Activated CD8-positive, alpha-beta T cell treated with anti-CD3 and anti-CD28 coated beads, Interleukin-2, amount 10 ng/mL, durations not matched to agents 7 days and 5 days (primary cell): Measurements from ENCODE around the gene CTXND1. TPM values are rescaled to one million over a fixed set of nuclear protein-coding genes. Genes with fewer than 3 reads are reported as not detected.

ENCODE experiments used
- ATAC-seq: fragments of 150-1000 bp; cut with Tn5 transposase; one replicate; pipeline ENCODE4 v1.10.0; 2021; ENCODE audit warnings: moderate library complexity
- CTCF ChIA-PET: fragments of 350-600 bp; sonication (Branson Sonifier 250); formaldehyde crosslinking; loops from one replicate; lab custom pipeline; 2021; ENCODE audit warnings: antibody characterized with exemption; lab: Charles Lee
- POLR2A ChIA-PET: fragments of 350-600 bp; sonication (Branson Sonifier 250); formaldehyde crosslinking; loops from one replicate; lab custom pipeline; 2021; ENCODE audit warnings: antibody characterized with exemption; lab: Charles Lee
- DNase-seq: peaks from one replicate; pipeline ENCODE4 v3.0.0-alpha.2; 2020
- H3K27ac Mint-ChIP-seq: one replicate; pipeline ENCODE4 v1.8.0; 2021; ENCODE audit warnings: mild to moderate bottlenecking, mixed read lengths
- H3K27me3 Mint-ChIP-seq: one replicate; pipeline ENCODE4 v1.8.0; 2021; ENCODE audit warnings: low read depth, mixed read lengths
- H3K36me3 Mint-ChIP-seq: one replicate; pipeline ENCODE4 v1.8.0; 2021; ENCODE audit warnings: low read depth, mixed read lengths
- H3K4me1 Mint-ChIP-seq: one replicate; pipeline ENCODE4 v1.8.0; 2021; ENCODE audit warnings: low read depth, mixed read lengths
- H3K4me3 Mint-ChIP-seq: one replicate; pipeline ENCODE4 v1.8.0; 2021; ENCODE audit warnings: mild to moderate bottlenecking, mixed read lengths
- H3K9me3 Mint-ChIP-seq: one replicate; pipeline ENCODE4 v1.8.0; 2022; ENCODE audit warnings: mixed read lengths; ENCODE audit not compliant: insufficient read depth
- total RNA-seq, 2 experiments: library from RNA; stranded (reverse); gene quantifications; one replicate each; pipeline ENCODE4 v1.2.3, GENCODE V29; 2021

Gene CTXND1
- total RNA-seq, 2 experiments from 2014 or later = not detected

DNA sequence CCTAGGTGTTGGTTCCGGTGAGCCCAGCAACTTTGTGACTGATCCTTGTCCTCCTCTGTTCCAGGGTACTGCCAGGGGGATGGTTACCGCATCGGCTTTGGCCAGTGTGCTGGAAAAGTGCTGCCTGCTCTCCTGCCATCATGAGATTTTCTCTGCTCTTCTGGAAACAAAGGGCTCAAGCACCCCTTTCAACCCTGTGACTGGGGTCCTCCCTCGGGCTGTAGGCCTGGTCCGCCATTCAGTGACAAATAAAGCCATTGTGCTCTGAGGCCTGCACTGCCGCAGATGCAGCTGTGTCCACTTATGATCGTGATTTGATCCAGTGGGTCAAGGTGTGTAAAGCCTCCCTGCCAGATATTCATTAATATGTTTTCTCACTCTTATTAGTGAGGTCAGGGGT lies 65.9 kb downstream of the CTXND1 start:
- Mint-ChIP-seq H3K4me1 (no peaks in the 10 kb centered on the region), H3K27ac (no peak overlapping the region), H3K27me3 (no peaks in the 10 kb centered on the region), H3K36me3 (peaks cover 41% of the 10 kb centered on the region), H3K9me3 (no peaks in the 10 kb centered on the region), H3K4me3 (no peak overlapping the region)
- ChIA-PET CTCF (interaction anchor here (1.5 kb wide), 1 partner anchor 10 kb away, joined by 3 read pairs; no protein-coding TSS in a partner anchor), POLR2A (no interaction called here)
- no peak for ATAC-seq
- DNase-seq = no peak

DNA sequence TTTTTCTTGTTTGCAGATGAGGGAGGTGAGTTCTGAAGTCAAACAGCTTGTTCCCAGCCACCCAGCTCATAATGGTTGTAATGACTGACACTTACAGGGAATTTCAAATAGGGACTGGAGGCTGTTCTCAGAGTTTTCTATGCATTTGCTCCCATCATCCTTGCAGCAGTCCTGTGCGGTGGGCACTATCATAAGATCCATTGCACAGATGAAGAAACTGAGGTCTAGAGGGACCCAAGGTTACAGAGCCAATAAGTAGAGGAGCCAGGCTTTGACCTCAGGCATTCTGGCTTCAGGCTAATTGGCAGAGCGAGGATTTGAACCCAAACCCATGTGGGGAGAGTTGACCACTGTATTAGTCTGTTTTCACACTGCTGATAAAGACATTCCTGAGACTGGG lies 66.9 kb downstream of the CTXND1 start:
- H3K4me1 Mint-ChIP-seq = no peaks in the 10 kb centered on the region
- no peaks in the 10 kb centered on the region for H3K27me3 Mint-ChIP-seq
- no peak overlapping the region for H3K27ac Mint-ChIP-seq
- ChIA-PET CTCF (no interaction called here), POLR2A (no interaction called here)
- no peak overlapping the region for H3K4me3 Mint-ChIP-seq
- no peaks in the 10 kb centered on the region for H3K9me3 Mint-ChIP-seq
- ATAC-seq (no peak), DNase-seq (no peak)
- H3K36me3 Mint-ChIP-seq = peaks cover 41% of the 10 kb centered on the region

DNA sequence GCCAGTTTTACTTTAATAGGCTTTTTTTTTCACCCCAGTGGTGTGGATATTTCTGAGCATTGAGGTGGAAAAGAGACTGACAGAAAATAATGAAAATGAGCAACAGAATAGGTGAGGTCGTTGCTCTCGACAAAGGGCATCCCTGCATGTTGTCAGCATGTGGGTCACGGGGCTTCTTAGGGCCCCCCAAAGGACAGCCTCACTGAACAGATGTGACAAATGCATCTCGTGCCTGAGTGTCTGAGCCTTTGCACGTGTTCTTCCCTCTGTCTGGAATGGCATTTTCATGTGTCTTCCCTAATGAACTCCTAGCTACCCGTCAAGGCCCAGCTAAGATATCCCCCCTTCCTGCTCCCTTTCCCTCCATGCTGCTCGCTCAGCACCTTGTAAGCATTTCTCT lies 67.5 kb downstream of the CTXND1 start:
- CTCF ChIA-PET = interaction anchor here (1.4 kb wide), 2 partner anchors 11 to 335 kb away, joined by 3 to 6 read pairs; no protein-coding TSS in a partner anchor
- Mint-ChIP-seq H3K4me3 (no peak overlapping the region), H3K4me1 (no peaks in the 10 kb centered on the region), H3K27me3 (no peaks in the 10 kb centered on the region), H3K9me3 (no peaks in the 10 kb centered on the region), H3K27ac (no peak overlapping the region), H3K36me3 (peaks cover 41% of the 10 kb centered on the region)
- ATAC-seq (no peak), DNase-seq (no peak)
- POLR2A ChIA-PET = no interaction called here

DNA sequence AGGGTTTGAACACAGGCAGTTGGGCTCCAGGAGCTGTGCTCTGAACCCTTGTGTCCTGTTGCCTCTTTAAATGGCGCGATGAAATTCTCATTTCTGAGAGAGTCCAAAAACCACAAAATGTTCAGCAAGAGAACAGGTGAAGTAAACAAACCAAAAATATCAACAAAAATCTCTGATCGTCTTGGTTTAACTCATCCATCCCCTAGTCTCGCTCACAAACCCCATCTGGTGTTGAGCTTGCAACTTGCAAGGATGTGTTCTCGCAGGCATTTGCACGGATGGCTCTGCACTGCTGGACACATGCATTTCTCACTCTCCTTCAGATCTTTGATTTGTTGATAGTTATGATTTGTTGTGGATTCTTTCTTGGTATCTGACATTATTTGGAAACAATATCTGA lies 68.1 kb downstream of the CTXND1 start:
- Mint-ChIP-seq H3K4me1 (no peaks in the 10 kb centered on the region), H3K36me3 (peaks cover 41% of the 10 kb centered on the region), H3K27me3 (no peaks in the 10 kb centered on the region), H3K27ac (no peak overlapping the region), H3K4me3 (no peak overlapping the region), H3K9me3 (no peaks in the 10 kb centered on the region)
- ChIA-PET POLR2A (no interaction called here), CTCF (interaction anchor here (1.4 kb wide), 2 partner anchors 10 to 334 kb away, joined by 3 to 6 read pairs; no protein-coding TSS in a partner anchor)
- no peak for ATAC-seq
- no peak for DNase-seq

DNA sequence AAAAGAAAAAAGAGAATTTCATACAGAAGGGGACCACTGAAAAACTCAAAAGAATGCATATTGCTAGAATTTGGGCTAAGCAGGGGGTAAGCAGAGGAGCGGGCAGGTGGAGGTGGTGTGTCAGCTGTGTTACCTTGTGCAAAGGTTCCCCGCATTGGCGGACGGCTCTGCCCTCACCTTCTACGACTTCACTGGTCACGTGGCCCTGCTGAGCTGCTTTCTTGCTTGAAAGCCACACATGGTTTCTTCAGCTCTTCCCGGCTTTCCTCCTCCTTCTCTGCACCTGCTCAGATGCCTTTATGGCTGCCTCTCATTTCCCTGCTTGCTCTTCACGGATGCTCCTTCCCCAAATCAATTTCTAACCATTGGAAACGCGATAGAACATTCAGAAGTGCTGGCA lies 68.7 kb downstream of the CTXND1 start:
- ATAC-seq (no peak), DNase-seq (no peak)
- ChIA-PET POLR2A (no interaction called here), CTCF (interaction anchor here (1.4 kb wide), 2 partner anchors 10 to 334 kb away, joined by 3 to 6 read pairs; no protein-coding TSS in a partner anchor)
- Mint-ChIP-seq H3K4me1 (no peaks in the 10 kb centered on the region), H3K4me3 (no peak overlapping the region), H3K27ac (no peak overlapping the region), H3K27me3 (no peaks in the 10 kb centered on the region), H3K9me3 (no peaks in the 10 kb centered on the region), H3K36me3 (peaks cover 36% of the 10 kb centered on the region)

DNA sequence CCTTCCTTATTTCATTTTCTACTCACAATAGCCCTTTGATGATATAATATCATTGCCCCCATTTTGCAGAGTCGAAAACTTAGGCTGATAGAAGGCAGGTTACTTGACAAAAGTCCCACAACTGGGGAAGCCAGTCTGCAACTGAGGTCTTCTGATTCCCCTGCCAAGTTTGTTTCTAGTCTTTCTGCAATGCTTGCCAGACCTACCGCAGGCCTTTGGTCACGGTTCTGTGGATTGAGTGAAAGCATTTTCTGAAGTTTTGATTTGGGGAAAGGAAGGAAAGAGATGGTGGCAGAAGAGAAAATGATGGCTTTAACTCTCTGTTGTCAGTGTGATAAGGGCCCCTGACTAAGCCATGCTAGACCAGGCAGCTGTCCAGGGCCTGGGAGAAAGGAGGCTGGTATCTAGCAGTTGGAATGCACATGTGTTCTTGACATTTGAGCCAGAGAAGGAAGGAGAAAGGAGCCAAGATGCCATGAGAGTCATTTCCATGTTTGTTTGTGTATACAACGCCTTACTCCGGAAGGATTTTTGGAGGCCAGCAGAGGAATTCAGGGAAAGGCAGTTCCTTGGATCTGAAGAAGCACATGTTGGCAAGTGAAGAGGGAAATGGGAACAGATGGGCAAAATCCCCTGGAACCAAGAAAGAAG lies 69.3 kb downstream of the CTXND1 start:
- ATAC-seq = no peak

DNA sequence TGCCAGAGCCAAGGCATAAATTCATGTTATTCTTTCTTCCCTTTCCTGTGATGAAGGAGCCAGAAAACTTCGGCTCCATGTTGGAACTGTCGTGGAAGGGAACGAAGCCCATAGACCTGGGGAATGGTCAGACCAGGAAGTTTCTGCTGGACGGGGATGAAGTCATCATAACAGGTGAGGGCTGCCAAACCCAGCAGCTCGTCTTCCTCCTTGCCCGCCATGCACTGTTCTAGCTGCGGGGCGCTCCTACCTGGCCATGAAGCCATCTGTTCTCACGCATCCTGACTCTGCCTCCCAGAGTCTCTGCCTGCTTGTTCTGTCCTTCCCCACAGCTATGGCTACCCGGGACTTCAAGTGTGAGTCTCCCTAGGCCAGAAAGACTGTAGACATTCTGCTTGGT lies 71.0 kb downstream of the CTXND1 start:
- H3K27me3 Mint-ChIP-seq = no peaks in the 10 kb centered on the region
- ChIA-PET CTCF (interaction anchor here (1.0 kb wide), 1 partner anchor 331 kb away, joined by 3 read pairs; no protein-coding TSS in a partner anchor), POLR2A (no interaction called here)
- no peaks in the 10 kb centered on the region for H3K4me1 Mint-ChIP-seq
- peaks cover 28% of the 10 kb centered on the region for H3K36me3 Mint-ChIP-seq
- DNase-seq (no peak), ATAC-seq (no peak)
- no peaks in the 10 kb centered on the region for H3K9me3 Mint-ChIP-seq
- H3K27ac Mint-ChIP-seq = no peak overlapping the region
- no peak overlapping the region for H3K4me3 Mint-ChIP-seq

More for the DNA sequence above, 69.3 kb downstream of the CTXND1 start:
- no peak overlapping the region for H3K4me3 Mint-ChIP-seq
- no peak overlapping the region for H3K27ac Mint-ChIP-seq
- ChIA-PET CTCF (no interaction called here), POLR2A (no interaction called here)
- no peaks in the 10 kb centered on the region for H3K9me3 Mint-ChIP-seq
- no peaks in the 10 kb centered on the region for H3K27me3 Mint-ChIP-seq
- no peaks in the 10 kb centered on the region for H3K4me1 Mint-ChIP-seq
- peaks cover 36% of the 10 kb centered on the region for H3K36me3 Mint-ChIP-seq
- DNase-seq = no peak

DNA sequence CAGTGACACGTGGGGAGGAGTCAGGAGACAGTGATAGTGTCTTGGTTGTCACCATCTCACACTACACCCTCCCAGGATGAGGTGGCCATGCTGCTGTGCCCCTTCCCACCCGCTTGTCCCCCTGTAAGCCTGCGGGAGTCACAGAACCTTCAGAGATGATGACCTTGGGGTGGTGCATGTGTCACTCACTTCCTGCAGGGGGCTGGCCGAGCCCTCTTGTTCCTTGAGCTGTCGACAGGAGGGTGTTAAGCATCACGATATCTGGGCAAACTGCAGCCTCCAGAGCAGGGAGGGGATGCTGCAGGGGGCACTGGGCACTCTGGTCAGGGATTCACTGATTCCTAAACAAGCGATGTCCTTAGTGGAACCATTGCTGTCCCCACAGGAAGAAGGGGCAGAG lies 71.5 kb downstream of the CTXND1 start:
- ChIA-PET POLR2A (no interaction called here), CTCF (no interaction called here)
- no peaks in the 10 kb centered on the region for H3K27me3 Mint-ChIP-seq
- H3K9me3 Mint-ChIP-seq = no peaks in the 10 kb centered on the region
- DNase-seq (no peak), ATAC-seq (no peak)
- no peak overlapping the region for H3K27ac Mint-ChIP-seq
- no peaks in the 10 kb centered on the region for H3K4me1 Mint-ChIP-seq
- H3K36me3 Mint-ChIP-seq = peaks cover 26% of the 10 kb centered on the region
- no peak overlapping the region for H3K4me3 Mint-ChIP-seq

DNA sequence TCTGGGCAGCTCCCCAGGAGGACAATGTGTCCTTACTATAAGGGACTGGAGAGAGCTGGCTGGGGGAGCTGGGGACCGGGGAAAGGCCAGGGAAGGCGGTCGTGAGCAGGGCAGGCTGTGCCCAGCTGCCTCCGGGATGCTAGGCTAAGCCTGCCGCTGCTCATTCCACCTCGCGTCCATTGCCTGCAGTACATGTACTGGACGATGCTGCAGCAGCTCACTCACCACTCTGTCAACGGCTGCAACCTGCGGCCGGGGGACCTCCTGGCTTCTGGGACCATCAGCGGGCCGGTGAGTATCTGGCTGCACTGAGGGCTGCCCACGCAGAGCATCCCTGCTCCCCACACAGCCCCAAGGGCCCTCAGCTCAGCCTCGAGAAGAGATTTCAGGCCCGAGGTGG lies 72.1 kb downstream of the CTXND1 start:
- H3K4me3 Mint-ChIP-seq = no peak overlapping the region
- H3K27me3 Mint-ChIP-seq = no peaks in the 10 kb centered on the region
- H3K36me3 Mint-ChIP-seq = peaks cover 22% of the 10 kb centered on the region
- H3K27ac Mint-ChIP-seq = no peak overlapping the region
- ChIA-PET CTCF (interaction anchor here (0.6 kb wide), 1 partner anchor 700 kb away, joined by 3 read pairs; no protein-coding TSS in a partner anchor), POLR2A (no interaction called here)
- ATAC-seq (no peak), DNase-seq (no peak)
- H3K4me1 Mint-ChIP-seq = no peaks in the 10 kb centered on the region
- H3K9me3 Mint-ChIP-seq = no peaks in the 10 kb centered on the region

DNA sequence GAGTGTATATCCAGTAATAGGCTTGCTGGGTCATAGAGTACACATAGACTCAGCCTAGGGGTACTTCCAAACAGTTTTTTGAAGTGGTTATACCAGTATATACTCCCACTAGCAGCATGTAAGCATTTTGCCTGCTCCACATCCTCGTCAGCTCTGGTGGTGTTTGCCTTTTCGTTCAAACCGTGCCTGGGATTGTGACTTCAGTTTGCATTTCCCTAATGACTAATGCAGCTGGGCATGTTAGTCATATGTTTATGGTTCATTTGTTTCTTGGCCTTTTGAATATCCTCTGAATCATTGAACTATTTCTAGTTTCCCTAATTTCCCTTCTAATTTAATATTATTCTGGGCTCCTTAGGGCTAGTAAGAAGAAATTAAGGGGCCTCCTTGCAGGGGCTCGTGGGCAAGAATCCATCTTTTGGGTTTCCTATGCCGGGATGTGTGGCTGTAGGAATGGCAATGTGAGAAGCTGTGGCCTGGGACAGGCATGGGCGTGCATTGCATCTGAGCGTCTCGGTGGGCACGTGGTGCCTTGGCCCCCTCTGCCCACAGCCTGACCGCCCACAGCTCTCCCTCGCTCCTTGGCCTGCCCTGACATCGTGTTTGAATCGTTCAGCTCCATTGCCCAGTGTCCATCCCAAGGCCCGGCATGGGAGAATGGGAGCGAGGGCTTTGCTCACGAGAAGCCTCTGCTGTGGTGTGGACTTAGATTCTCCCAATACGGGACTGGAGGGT lies 72.8 kb downstream of the CTXND1 start:
- POLR2A ChIA-PET = no interaction called here
- no peaks in the 10 kb centered on the region for H3K9me3 Mint-ChIP-seq

DNA sequence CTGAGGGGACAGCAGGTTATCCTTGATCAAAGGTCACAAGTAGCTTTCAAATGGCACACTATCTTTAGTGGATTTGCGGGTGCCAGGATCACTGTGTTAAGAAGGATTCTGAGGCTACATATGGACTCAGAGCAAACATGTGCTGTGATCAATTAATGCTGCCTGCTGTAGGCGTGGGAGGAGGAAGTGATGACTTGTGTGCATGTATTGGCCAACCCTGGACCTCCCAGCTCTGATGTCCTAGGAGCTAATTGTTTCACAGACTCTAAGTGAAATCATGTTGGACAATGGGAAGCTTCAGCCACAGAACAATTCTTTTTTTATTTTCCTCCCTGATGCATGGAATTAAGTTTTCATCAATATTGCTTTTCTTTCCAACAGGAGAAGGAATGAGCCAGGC lies 74.9 kb downstream of the CTXND1 start:
- H3K4me3 Mint-ChIP-seq = no peak overlapping the region
- ATAC-seq (no peak), DNase-seq (no peak)
- H3K4me1 Mint-ChIP-seq = no peaks in the 10 kb centered on the region
- POLR2A ChIA-PET = no interaction called here
- H3K9me3 Mint-ChIP-seq = no peaks in the 10 kb centered on the region
- H3K27me3 Mint-ChIP-seq = no peaks in the 10 kb centered on the region
- peaks cover 5% of the 10 kb centered on the region for H3K36me3 Mint-ChIP-seq
- CTCF ChIA-PET = interaction anchor here (0.9 to 1.2 kb wide), 2 partner anchors 123 to 323 kb away, joined by 3 to 6 read pairs; no protein-coding TSS in a partner anchor
- H3K27ac Mint-ChIP-seq = no peak overlapping the region

More for the DNA sequence above, 72.8 kb downstream of the CTXND1 start:
- Mint-ChIP-seq H3K4me3 (no peak overlapping the region), H3K36me3 (peaks cover 16% of the 10 kb centered on the region), H3K4me1 (no peaks in the 10 kb centered on the region), H3K27ac (no peak overlapping the region), H3K27me3 (no peaks in the 10 kb centered on the region)
- CTCF ChIA-PET = interaction anchor here (0.6 kb wide), 1 partner anchor 699 kb away, joined by 3 read pairs; no protein-coding TSS in a partner anchor
- ATAC-seq = no peak
- DNase-seq = no peak

DNA sequence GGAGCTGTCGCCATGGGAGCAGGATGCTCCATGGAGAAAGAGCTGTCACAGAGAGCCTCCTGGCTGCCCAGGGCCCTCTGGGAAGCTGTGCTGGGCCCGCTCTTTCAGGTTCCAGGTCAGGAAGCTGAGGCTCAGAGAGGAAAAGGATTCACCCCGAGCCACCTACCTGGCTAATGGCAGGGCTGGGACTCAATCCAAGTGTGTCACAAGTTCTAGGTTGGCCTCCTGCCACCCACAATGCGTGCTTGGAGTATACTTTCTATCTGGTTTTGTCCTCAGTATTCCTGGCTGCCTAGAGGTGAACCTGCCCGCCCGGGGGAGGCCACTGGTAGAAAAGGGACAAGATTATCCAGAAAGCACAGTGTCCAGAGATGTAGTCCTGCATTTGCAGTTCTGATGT lies 75.6 kb downstream of the CTXND1 start:
- no peak overlapping the region for H3K27ac Mint-ChIP-seq
- H3K36me3 Mint-ChIP-seq = no peaks in the 10 kb centered on the region
- ATAC-seq (no peak), DNase-seq (no peak)
- no peaks in the 10 kb centered on the region for H3K4me1 Mint-ChIP-seq
- H3K27me3 Mint-ChIP-seq = no peaks in the 10 kb centered on the region
- H3K9me3 Mint-ChIP-seq = no peaks in the 10 kb centered on the region
- ChIA-PET POLR2A (no interaction called here), CTCF (interaction anchor here (1.0 to 1.2 kb wide), 2 partner anchors 10 to 323 kb away, joined by 3 to 6 read pairs; no protein-coding TSS in a partner anchor)
- no peak overlapping the region for H3K4me3 Mint-ChIP-seq
